ENCODE measurements around the gene ZHX3. TPM values are rescaled to one million over a fixed set of nuclear protein-coding genes. Genes with fewer than 3 reads are reported as not detected.

ZHX3 gene
- 13.7 and 15.9 TPM in 2 replicates for total RNA-seq

GRCh38 chr20:41317546-41318270 is at the start of gene ZHX3:
Gene ZHX3, minus strand, starts transcription at chr20:41317731. Its CDS starts 112,815 bp downstream, at chr20:41204916.

GRCh38 chr20:41366546-41367392 is 49.2 kb upstream of the ZHX3 start, which contains the start of gene EMILIN3:
Gene EMILIN3, minus strand, starts transcription at chr20:41366818. Its CDS starts 184 bp downstream, at chr20:41366634.

GRCh38 chr20:41340327-41341055 is 23.0 kb upstream of the ZHX3 start, which contains the start of gene LPIN3:
Gene LPIN3, plus strand, starts transcription at chr20:41340821. Its CDS starts 4,983 bp downstream, at chr20:41345804.

GRCh38 chr20:41136680-41137613 is 180.6 kb downstream of the ZHX3 start, which contains the start of gene PLCG1:
Gene PLCG1, plus strand, starts transcription at chr20:41137543. Its CDS starts 99 bp downstream, at chr20:41137642.

Other genes starting within 250 kb of the ZHX3 start
- gene PLCG1, start 180.2 kb downstream of the ZHX3 start, total RNA-seq: 51.6 and 60.9 TPM in 2 replicates
- 2.1 and 6.0 TPM in 2 replicates for gene LPIN3, start 23.1 kb upstream of the ZHX3 start, total RNA-seq
- gene EMILIN3, start 49.1 kb upstream of the ZHX3 start, total RNA-seq: under 0.01 TPM in 1 of 2 replicates, not detected in the other